ENCODE results near the gene GZMM. TPM values are rescaled to one million over a fixed set of nuclear protein-coding genes. Genes with fewer than 3 reads are reported as not detected.

GZMM gene
- total and polyA plus RNA-seq, 12 donors: 0.35 to 2.4 (median 1.2) TPM; not detected in 4

GRCh38 chr19:570937-571565, 27.2 kb downstream of the GZMM start:
- TF ChIP-seq CTCF (IDR thresholded peaks at IDR 0.05): no peak
- peak in 1 of 2 donors; percentile 17 for TF ChIP-seq POLR2A (IDR thresholded peaks at IDR 0.05)
- WGBS, 4 donors: 3 to 7% (median 4%) methylated on average over 32 to 45 of the region's 45 CpGs
- peak overlapping the region in 2 of 4 donors; percentile 22 to 47 for H3K4me3 ChIP-seq
- intact Hi-C loops (cut with DNase I): no loop called here
- H3K9me3 ChIP-seq (replicated peaks in 1 of 3): no peaks in the 10 kb centered on the region
- H3K4me1 ChIP-seq (replicated peaks in 1 of 2): peaks cover 34 to 38% of the 10 kb centered on the region in 2 donors
- H3K27me3 ChIP-seq: no peaks in the 10 kb centered on the region
- peak; percentile 50 to 82 (median 74) for DNase-seq
- H3K27ac ChIP-seq: peak overlapping the region; percentile 47 to 94 (median 76)
- no peaks in the 10 kb centered on the region for H3K36me3 ChIP-seq (replicated peaks in 1 of 2)

- no peaks in the 10 kb centered on the region for H3K36me3 ChIP-seq (replicated peaks in 1 of 2)
- no peaks in the 10 kb centered on the region for H3K27me3 ChIP-seq
- intact Hi-C loops (cut with DNase I): no loop called here
- peaks cover 38 to 43% of the 10 kb centered on the region in 2 donors for H3K4me1 ChIP-seq (replicated peaks in 1 of 2)
- H3K9me3 ChIP-seq (replicated peaks in 1 of 3): no peaks in the 10 kb centered on the region
- no peak for DNase-seq
- 4 to 6% (median 5%) methylated on average over 13 to 14 of the region's 14 CpGs for WGBS, 4 donors
- TF ChIP-seq POLR2A (IDR thresholded peaks at IDR 0.05): no peak
- H3K4me3 ChIP-seq: peak overlapping the region in 2 of 4 donors; percentile 22 to 47
- H3K27ac ChIP-seq: peak overlapping the region; percentile 53 to 94 (median 76)
Observed at GRCh38 chr19:571566-571974, 27.7 kb downstream of the GZMM start.

GRCh38 chr19:572140-572742, 28.4 kb downstream of the GZMM start, which contains the start of gene BSG:
Gene BSG, plus strand, starts transcription at chr19:572596. Its CDS starts 39 bp downstream, at chr19:572635.
- Histone ChIP-seq H3K27ac (peak within 1 kb of the TSS; percentile 53 to 97 (median 94)), H3K4me1 (replicated peaks in 1 of 2) (peaks cover 44 to 50% of the 10 kb centered on the region in 2 donors), H3K9me3 (replicated peaks in 1 of 3) (no peaks in the 10 kb centered on the region), H3K36me3 (replicated peaks in 1 of 2) (no peaks in the 10 kb centered on the region), H3K4me3 (peak within 1 kb of the TSS; percentile 43 to 95 (median 86)), H3K27me3 (no peaks in the 10 kb centered on the region)
- 0 to 1% (median 0%) methylated on average over 12 to 79 of the region's 79 CpGs for WGBS, 4 donors
- intact Hi-C loops (cut with DNase I): no loop called here
- peak; percentile 98 to 99 (median 99) for DNase-seq
- TF ChIP-seq POLR2A (IDR thresholded peaks at IDR 0.05): peak; percentile 97 to 99
- no peak for TF ChIP-seq CTCF (IDR thresholded peaks at IDR 0.05)

GRCh38 chr19:572743-573518, 29.1 kb downstream of the GZMM start:
- no peak for TF ChIP-seq POLR2A (IDR thresholded peaks at IDR 0.05)
- TF ChIP-seq CTCF (IDR thresholded peaks at IDR 0.05): peak in 1 of 6 experiments; percentile 8
- Histone ChIP-seq H3K36me3 (replicated peaks in 1 of 2) (no peaks in the 10 kb centered on the region), H3K27me3 (no peaks in the 10 kb centered on the region), H3K27ac (peak overlapping the region; percentile 51 to 97 (median 94)), H3K4me3 (peak overlapping the region; percentile 43 to 95 (median 86)), H3K4me1 (replicated peaks in 1 of 2) (peaks cover 50 to 57% of the 10 kb centered on the region in 2 donors), H3K9me3 (replicated peaks in 1 of 3) (no peaks in the 10 kb centered on the region)
- 0 to 1% (median 0%) methylated on average over 4 to 55 of the region's 55 CpGs for WGBS, 4 donors
- intact Hi-C loops (cut with DNase I): no loop called here
- DNase-seq: peak; percentile 64 to 80 (median 74)

All from adrenal gland (tissue), 12 donors.